ENCODE results near the gene TNFSF8. TPM values are rescaled to one million over a fixed set of nuclear protein-coding genes. Genes with fewer than 3 reads are reported as not detected.

Gene TNFSF8
- total RNA-seq, 1 experiment from 2014 or later = not detected

DNA sequence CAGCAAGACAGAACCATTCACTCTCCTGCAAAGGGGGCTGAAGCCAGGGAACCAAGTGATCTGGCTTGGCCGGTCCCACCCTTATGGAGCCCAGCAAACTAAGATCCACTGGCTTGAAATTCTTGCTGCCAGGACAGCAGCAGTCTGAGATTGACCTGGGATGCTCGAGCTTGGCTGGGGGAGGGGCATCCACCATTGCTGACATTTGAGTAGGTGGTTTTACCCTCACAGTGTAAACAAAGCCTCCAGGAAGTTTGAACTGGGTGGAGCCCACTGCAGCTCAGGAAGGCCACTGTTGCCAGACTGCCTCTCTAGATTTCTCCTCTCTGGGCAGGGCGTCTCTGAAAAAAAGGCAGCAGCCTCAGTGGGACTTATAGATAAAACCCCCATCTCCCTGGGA lies 60.5 kb downstream of the TNFSF8 start:
- DNase-seq (ENCODE audit: low read depth) = no peak

DNA sequence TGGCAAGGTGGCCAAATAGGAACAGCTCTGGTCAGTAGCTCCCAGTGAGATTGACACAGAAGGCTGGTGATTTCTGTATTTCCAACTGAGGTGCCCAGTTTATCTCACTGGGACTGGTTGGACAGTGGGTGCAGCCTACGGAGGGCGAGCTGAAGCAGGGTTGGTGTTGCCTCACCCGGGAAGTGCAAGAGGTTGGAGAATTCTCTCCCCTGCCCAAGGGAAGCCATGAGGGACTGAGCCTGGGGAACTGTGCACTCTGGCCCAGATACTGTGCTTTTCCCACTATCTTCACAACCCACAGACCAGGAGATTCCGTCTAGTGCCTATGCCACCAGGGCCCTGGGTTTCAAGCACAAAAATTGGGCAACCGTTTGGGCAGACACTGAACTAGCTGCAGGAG lies 61.0 kb downstream of the TNFSF8 start:
- no peak for DNase-seq (ENCODE audit: low read depth)

DNA sequence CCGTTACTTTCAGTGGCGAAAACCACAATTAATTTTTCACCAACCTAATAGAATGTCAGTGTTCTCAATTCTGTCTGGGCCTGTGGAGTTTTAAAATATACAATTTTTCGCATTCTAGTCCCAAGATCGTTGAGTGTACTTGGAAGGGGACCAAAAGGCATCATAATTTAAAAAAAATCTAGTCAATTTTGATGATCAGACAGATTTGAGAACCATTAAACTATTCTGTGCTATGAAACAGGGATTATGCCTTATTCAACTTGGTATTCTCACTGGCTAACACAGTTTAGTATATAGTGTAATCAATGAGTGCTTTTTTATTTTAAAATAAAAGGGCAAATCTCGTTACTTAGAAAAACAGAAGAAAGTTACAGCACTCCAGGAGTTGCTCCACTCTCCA lies 63.1 kb downstream of the TNFSF8 start:
- no peak for DNase-seq (ENCODE audit: low read depth)

DNA sequence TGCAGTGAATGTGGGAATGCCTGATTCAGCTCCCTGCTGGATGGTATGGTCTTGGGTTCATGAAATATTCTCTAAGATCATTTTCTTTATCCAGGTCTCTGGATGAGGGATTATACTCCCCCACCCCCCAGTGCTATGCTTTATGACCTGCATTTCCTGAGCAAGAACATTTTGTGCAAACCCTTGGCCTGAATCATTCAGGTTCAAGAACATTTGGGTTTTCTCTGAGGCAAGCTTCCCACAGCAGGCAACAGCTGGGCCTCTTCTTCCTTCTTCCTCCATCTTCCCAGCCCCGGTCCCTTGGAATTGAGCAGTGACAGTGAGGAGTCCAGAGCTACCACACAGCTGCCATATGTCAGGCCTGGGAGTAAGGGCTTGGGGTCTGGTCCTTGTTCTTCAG lies 65.9 kb downstream of the TNFSF8 start:
- peak; percentile 89 for DNase-seq (ENCODE audit: low read depth)

DNA sequence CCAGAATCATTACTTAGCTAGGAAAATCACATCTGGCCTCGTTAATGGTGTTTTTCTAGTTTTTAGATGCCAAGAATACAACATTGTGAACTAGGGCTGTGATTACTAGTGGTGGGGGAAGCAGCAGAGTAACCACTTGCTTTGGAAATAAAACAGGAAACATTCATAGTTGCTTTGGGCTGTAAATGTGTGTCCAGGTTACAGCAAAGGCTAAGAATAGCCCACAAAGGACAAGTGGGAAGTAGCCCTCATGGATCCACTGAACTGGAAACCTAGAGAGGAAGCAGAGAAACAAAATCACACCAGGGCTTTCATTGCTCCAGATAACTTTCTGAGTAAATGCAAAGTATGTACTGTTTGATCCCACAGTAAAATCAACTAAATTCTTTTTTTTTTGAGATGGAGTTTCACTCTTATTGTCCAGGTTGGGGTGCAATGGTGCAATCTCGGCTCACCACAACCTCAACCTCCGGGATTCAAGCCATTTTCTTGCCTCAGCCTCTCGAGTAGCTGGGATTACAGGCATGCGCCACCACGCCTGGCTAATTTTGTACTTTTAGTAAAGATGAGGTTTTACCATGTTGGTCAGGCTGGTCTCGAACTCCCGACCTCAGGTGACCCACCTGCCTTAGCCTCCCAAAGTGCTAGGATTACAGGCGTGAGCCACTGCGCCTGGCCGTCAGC lies 68.3 kb downstream of the TNFSF8 start:
- DNase-seq (ENCODE audit: low read depth) = peak; percentile 6

DNA sequence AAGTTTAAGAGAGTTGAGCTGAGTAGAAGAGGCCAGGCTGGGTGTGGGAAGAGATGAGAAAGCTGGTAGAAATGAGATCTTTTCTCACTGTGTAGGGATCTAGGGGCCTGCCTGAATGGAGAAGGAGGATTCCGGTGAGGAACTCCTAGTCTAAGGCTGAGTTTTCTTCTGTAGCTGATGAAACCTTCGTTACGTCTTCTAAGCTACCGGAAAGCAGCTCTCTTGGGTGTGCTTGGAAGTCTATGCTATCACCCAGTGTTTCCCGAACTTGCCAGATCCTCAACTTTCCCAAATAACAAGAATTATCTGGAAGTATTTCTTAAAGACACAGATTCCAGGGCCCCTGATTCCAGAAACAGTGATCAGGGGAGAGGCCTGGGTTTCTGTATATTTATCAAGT lies 69.1 kb downstream of the TNFSF8 start:
- no peak for DNase-seq (ENCODE audit: low read depth)

DNA sequence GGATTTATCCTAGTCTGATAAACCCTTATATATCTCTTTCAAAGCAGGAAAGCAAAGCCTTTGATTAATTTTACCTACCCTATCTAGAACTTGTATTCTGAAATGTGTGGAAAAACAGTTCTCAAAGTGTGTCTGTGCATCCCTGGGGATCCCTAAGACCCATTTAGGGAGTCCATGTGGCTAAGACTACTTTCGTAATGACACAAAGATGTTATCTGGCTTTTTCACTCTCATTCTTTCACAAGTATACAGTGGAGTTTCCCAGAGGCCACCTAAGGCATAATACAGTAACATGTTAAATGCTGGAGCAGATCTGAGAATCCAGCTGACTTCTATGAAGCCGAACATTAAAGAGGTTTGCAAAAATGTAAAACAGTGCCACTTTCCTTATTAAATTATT lies 70.2 kb downstream of the TNFSF8 start:
- DNase-seq (ENCODE audit: low read depth) = no peak

DNA sequence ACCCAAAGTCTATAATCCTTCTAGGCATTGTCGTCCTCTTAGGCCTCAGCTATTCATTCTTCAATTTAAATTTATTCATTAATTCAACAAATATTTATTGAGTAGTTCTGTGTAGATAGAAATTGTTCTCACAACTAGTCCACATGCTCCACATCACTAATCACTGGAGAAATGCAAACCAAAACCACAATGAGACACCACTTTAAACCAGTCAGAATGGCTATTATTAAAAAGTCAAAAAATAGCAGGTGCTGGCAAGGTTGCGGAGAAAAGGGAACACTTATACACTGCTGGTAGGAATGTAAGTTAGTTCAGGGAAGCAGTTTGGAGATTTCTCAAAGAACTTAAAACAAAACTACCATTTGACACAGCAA lies 73.5 kb downstream of the TNFSF8 start:
- peak; percentile 71 for DNase-seq (ENCODE audit: low read depth)

DNA sequence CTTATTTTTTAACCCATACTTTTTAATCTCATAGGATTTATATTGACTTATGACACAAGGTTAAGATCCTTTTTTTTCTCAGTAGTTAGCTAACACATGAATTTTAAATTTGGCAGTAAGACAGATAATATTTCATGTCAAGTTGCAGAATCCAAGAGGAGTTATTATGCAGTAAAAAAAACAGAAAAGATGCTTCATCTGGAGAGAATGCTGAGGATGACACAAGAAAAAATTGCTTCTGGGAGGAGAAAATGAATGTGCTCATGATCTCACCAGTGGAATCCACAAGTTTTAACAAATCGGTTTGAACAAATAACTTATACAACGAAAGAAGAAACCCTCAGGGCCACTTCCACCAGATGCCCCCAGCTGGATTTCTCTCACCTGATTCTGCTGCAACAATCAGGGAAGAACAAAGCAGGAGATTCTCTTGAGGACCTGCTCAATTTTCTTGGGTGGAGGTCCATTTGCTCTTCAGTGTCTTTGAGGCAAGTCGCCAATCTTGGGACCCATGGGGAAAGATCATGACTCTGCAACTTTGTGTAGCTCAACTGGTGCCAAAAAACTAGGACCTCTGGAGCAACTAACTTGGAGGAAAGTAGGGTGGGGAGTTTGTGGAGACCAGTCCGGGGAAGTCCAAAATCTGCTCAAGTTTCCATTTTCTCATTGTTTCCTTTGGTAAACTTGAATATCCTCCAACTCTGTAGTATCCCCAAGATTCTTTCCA lies 74.0 kb downstream of the TNFSF8 start:
- DNase-seq (ENCODE audit: low read depth) = peak; percentile 76

DNA sequence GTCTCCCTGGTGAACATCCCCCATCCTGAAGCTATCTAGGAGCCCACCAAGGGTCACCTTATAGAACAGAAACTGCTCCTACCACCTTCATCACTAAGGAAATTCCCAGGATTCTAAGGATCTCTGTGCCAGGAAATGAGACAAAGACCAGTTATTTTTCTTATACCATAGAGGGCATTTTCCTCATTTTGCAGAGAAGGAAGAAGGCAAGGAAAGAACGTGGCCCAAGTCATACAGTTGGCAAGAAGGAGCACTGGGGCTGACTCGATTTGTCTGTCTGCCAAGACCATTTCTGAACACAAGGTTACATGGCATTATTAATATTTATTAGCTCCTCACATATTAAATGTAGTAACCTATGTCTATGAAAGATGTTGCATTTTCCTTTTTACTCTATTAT lies 74.9 kb downstream of the TNFSF8 start:
- DNase-seq (ENCODE audit: low read depth) = no peak

DNA sequence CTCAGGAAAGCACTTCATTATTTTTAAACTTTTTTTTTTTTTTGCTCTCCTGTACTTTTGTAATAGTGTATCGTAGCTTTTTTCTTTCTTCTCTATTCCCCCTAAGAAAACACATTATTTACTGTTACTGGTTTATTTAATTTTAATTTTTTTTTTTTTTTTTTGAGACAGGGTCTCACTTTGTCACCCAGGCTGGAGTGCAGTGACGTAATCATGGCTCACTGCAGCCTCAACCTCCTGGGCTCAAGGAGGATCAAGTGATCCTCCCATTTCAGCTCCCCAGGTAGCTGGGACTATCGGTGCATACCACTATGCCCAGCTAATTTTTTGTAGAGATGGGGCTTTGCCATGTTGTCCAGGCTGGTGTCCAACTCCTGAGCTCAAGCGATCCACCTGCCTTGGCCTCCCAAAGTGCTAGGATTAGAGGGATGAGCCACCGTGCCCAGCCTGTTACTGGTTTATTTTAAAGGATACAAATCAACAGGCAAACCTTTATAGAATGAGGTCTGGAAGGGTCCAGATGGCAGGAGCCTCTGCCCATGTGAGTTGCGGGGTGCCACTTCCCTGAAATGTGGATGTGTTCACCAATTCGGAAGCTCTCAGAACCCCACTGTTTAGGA lies 75.5 kb downstream of the TNFSF8 start:
- DNase-seq (ENCODE audit: low read depth) = no peak

DNA sequence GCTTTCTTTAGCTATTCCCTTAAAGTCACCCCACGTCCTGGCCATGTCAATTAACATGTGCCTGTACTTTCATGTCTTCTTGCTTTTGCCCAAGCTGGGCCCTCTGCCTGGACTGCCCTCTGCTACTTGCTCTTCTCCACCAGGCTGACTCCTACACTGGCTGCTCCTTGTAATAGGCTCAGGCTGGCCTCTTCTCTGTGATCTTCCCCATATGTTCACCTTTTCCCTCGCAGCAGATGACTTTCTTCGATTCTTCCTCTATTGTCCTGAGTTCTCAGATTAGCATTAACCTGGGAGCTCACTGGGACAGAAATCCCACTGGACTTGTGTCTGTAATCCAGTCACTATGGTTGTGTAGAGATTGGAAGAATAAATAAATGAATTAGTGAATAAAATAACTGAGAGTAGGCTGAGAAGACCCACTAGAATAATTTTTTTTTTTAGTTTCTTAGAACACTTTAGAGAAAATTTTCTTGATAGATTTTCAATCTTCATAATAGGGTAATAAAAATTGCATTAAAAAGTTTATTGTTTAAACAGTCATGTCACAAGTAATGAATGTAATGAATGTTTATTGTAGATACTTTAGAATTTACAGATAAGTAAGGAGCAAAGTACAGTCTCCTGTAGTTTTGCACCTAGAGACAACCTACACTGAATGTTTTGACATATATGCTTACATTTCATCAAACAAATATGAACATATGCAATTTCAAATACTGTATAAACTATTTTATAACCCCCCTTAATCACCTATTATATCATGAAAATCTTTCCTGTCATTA lies 77.1 kb downstream of the TNFSF8 start:
- no peak for DNase-seq (ENCODE audit: low read depth)

DNA sequence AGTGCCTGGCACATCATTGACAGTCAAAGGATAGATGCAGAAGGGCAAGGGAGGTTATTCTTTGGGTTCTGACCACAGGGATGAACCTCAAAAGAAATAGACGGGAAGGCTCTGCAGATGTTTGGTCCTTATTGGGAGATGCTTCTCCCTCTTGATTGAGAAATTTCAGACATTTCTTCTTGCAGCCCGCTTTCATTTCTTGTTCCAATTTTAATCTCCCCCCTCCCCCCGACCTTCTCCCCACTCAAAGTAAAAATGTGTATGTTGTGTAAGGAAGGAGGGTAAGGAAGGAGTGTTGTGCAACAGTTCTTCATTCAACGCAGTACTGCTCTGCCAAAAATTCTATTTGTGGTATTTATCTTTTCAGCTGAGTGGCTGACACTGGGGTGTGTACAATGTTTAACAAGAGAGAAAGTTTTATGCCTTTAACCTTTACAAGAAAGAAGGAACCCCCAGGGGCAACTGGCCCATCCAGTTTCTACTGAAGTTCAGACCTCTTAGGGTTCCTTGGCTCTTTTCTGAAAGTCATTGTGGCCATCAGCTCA lies 78.3 kb downstream of the TNFSF8 start:
- DNase-seq (ENCODE audit: low read depth) = peak; percentile 12

DNA sequence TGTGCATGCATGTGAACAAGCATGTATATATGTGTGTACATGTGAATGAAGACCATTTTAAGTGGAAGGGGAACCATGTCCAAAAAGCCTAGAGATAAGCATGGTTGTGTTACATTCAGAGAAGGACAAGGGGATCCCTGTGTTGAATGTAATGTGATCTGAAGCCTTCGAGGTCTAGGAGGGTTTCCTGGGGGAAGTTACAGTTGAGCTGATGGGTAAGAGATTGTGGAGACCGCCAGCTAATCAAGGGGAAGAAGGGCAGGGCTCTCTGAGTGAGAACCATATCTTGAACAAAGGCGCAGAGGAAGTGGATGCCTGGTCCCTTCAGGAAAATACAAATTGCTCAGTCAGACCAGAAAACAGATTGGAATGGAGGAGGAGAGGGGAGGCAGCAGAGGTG lies 79.1 kb downstream of the TNFSF8 start:
- DNase-seq (ENCODE audit: low read depth) = no peak

Other genes starting within 250 kb of the TNFSF8 start
- not detected in 2 replicates for gene TEX48, start 248.4 kb downstream of the TNFSF8 start, total RNA-seq (2014; rRNA removed)
- gene TNFSF15, start 124.6 kb downstream of the TNFSF8 start, total RNA-seq (2014; rRNA removed) = 0.06 and 0.13 TPM in 2 replicates
- 29.6 and 39.9 TPM in 2 replicates for gene TNC, start 187.6 kb upstream of the TNFSF8 start, total RNA-seq (2014; rRNA removed)

All from LHCN-M2 (cell line).